NCI-H1048 (cell line): ENCODE data around the gene CTCF.
"Not testable (repeated sequence)": the region's sequence is repeated elsewhere in the genome, so short reads cannot be mapped to it uniquely, and the experiment has no call there.

ENCODE experiments used
- DNase-seq: peaks from one replicate; lab custom pipeline; 2025; lab: John Stamatoyannopoulos, UW

CTCF gene

GRCh38 chr16:67562526-67562917, at the start of gene CTCF:
TSS of gene CTCF (plus strand) at chr16:67562526. CDS start at chr16:67610833, 48,307 bp downstream.
- DNase-seq: peak; percentile 32

GRCh38 chr16:67513892-67514291, 48.4 kb upstream of the CTCF start:
- not testable (repeated sequence) for DNase-seq

GRCh38 chr16:67514382-67514828, 47.9 kb upstream of the CTCF start:
- DNase-seq: peak; percentile 50

- no peak for DNase-seq
These were observed 45.8 kb upstream of the CTCF start for GRCh38 chr16:67516296-67517154.

- no peak for DNase-seq
These were observed 45.2 kb upstream of the CTCF start for GRCh38 chr16:67517155-67517445.

GRCh38 chr16:67517661-67518423, 44.5 kb upstream of the CTCF start:
- DNase-seq: no peak

GRCh38 chr16:67518676-67519075, 43.6 kb upstream of the CTCF start:
- no peak for DNase-seq

- no peak for DNase-seq
These were observed 43.1 kb upstream of the CTCF start for GRCh38 chr16:67519242-67519641.

- DNase-seq: peak; percentile 58
These were observed 41.1 kb upstream of the CTCF start for GRCh38 chr16:67521095-67521804.

- DNase-seq: no peak
These were observed 37.0 kb upstream of the CTCF start for GRCh38 chr16:67525176-67525860.

- DNase-seq: no peak
These were observed 36.1 kb upstream of the CTCF start for GRCh38 chr16:67526149-67526791.

- DNase-seq: no peak
These were observed 34.0 kb upstream of the CTCF start, which contains the start of gene RIPOR1 for GRCh38 chr16:67528222-67528869. TSS of gene RIPOR1 (plus strand) at chr16:67528829. CDS start at chr16:67538447, 9,618 bp downstream.

- no peak for DNase-seq
These were observed 33.3 kb upstream of the CTCF start for GRCh38 chr16:67528870-67529581.

- no peak for DNase-seq
These were observed 32.7 kb upstream of the CTCF start for GRCh38 chr16:67529582-67530012.

- no peak for DNase-seq
These were observed 32.0 kb upstream of the CTCF start for GRCh38 chr16:67530013-67530939.

- DNase-seq: no peak
These were observed 31.1 kb upstream of the CTCF start for GRCh38 chr16:67531247-67531646.

GRCh38 chr16:67533024-67533560, 29.2 kb upstream of the CTCF start:
- no peak for DNase-seq

- not testable (repeated sequence) for DNase-seq
These were observed 28.3 kb upstream of the CTCF start for GRCh38 chr16:67533987-67534386.

GRCh38 chr16:67534431-67534830, 27.9 kb upstream of the CTCF start:
- no peak for DNase-seq
